K562 (cell line): ENCODE measurements around the gene TLCD1. TPM values are rescaled to one million over a fixed set of nuclear protein-coding genes. Genes with fewer than 3 reads are reported as not detected.
A peak's percentile ranks its signal among the peaks of the same experiment; 100 is the strongest.

Source experiments
- ATAC-seq: fragments of 200-7000 bp; cut with Tn5 transposase; 3 replicates; pipeline ENCODE4 v1.9.1; 2020; ENCODE audit warnings: moderate library complexity
- BruUV-seq: library from RNA; stranded (reverse); fragments of 400-500 nt; replicated peaks from 2 replicates; lab custom pipeline; 2021; lab: Mats Ljungman, UMichigan
- CTCF ChIA-PET: fragments of 300-600 bp; formaldehyde crosslinking; extraction: SDS; loops from one replicate; lab custom pipeline; 2021; ENCODE audit warnings: low intra/inter-chr PET ratio; lab: Yijun Ruan, JAX
- POLR2A ChIA-PET: fragments of 300-600, 350-650 bp; sonication (Branson Sonifier 250); formaldehyde crosslinking; extraction: SDS; loops from one replicate; lab custom pipeline; 2021; ENCODE audit warnings: antibody characterized with exemption, inconsistent platforms; lab: Yijun Ruan, JAX
- DNase-seq, 4 experiments: peaks; one replicate each; pipeline versions ENCODE4 v3.0.0 to v3.0.0-alpha.2; 2011 to 2018; ENCODE audit warnings: low spot score in 3 of 4, mixed read lengths in 3 of 4; ENCODE audit errors: extremely low read depth in 1 of 4
- FAIRE-seq: peaks from 2 replicates; lab custom pipeline; 2011; peaks lifted over from hg19 to GRCh38; lab: Jason Lieb, UNC
- H2AFZ ChIP-seq: 2 replicates; pipeline ENCODE4 v1.6.0; 2011; ENCODE audit warnings: low read depth, low read length, control low read depth, inconsistent platforms
- H3K27ac ChIP-seq: fragments of 200-600 bp; 3 replicates; pipeline ENCODE4 v1.8.0; 2011; ENCODE audit warnings: low read depth, mild to moderate bottlenecking, control low read depth, inconsistent platforms, low read length, moderate library complexity, mixed read lengths; ENCODE audit errors: extremely low read depth
- H3K27me3 ChIP-seq, 2 experiments: fragments of 300-600 bp in 1 of 2; 2 replicates in 1 of 2; 3 replicates in 1 of 2; pipeline versions ENCODE4 v1.6.0 to v1.8.0; 2011; ENCODE audit warnings: inconsistent platforms in 2 of 2, low read length in 2 of 2, mild to moderate bottlenecking in 1 of 2, mixed read lengths in 1 of 2, moderate library complexity in 1 of 2; ENCODE audit not compliant: control insufficient read depth in 2 of 2, insufficient read depth in 2 of 2
- H3K36me3 ChIP-seq: fragments of 300-600 bp; 3 replicates; pipeline ENCODE4 v1.8.0; 2011; ENCODE audit warnings: mild to moderate bottlenecking, low read length, inconsistent platforms; ENCODE audit not compliant: control insufficient read depth, insufficient read depth
- H3K4me1 ChIP-seq, 2 experiments: fragments of 200-600 bp in 1 of 2; replicated peaks in 1 of 2; 2 replicates in 1 of 2; 3 replicates in 1 of 2; pipeline versions ENCODE4 v1.5.1 to v1.8.0; 2011; ENCODE audit warnings: inconsistent platforms in 2 of 2, low read length in 2 of 2, mild to moderate bottlenecking in 1 of 2, mixed read lengths in 1 of 2, moderate library complexity in 1 of 2; ENCODE audit not compliant: control insufficient read depth in 2 of 2, insufficient read depth in 2 of 2
- H3K4me2 ChIP-seq: 2 replicates; pipeline ENCODE4 v1.6.1; 2011; ENCODE audit warnings: low read length, control low read depth, inconsistent platforms, mixed read lengths; ENCODE audit not compliant: insufficient read depth
- H3K4me3 ChIP-seq: fragments of 200-600 bp; sonication (generic), shearing (Covaris generic); 2 replicates; pipeline ENCODE4 v1.5.1; 2016; ENCODE audit warnings: control low read depth, inconsistent platforms
- H3K79me2 ChIP-seq: fragments of 200-600 bp; 3 replicates; pipeline ENCODE4 v1.8.0; 2011; ENCODE audit warnings: low read length, inconsistent platforms; ENCODE audit not compliant: control insufficient read depth, insufficient read depth
- H3K9ac ChIP-seq, 2 experiments: 2 replicates each; pipeline versions ENCODE4 v1.6.0 to v1.6.1; 2011; ENCODE audit warnings: low read depth in 2 of 2, low read length in 2 of 2, control low read depth in 1 of 2, inconsistent platforms in 1 of 2, mild to moderate bottlenecking in 1 of 2, mixed read lengths in 1 of 2; ENCODE audit not compliant: insufficient read depth in 1 of 2
- H3K9me1 ChIP-seq: one replicate; pipeline ENCODE4 v1.6.0; 2011; ENCODE audit warnings: inconsistent platforms, mild to moderate bottlenecking, low read length, moderate library complexity; ENCODE audit not compliant: control insufficient read depth, insufficient read depth
- H3K9me3 ChIP-seq: replicated peaks from 2 replicates; pipeline ENCODE4 v1.5.1; 2011; ENCODE audit warnings: low read depth, low read length, inconsistent platforms; ENCODE audit not compliant: control insufficient read depth, insufficient read depth
- H4K20me1 ChIP-seq: replicated peaks from 2 replicates; pipeline ENCODE4 v1.6.1; 2011; ENCODE audit warnings: low read length, inconsistent platforms, mixed read lengths; ENCODE audit not compliant: control insufficient read depth, insufficient read depth
- CBX3 ChIP-seq, 2 experiments: IDR thresholded peaks; 1 replicate in 1 of 2; 2 replicates in 1 of 2; pipeline ENCODE4 v1.6.1; 2012; ENCODE audit warnings: inconsistent platforms in 2 of 2, low read length in 2 of 2, borderline replicate concordance in 1 of 2, control low read depth in 1 of 2
- NR4A1 ChIP-seq, 2 experiments: fragments of 250-450 bp in 1 of 2; fragments of 450-650 bp in 1 of 2; sonication (Bioruptor Pico) in 1 of 2; IDR thresholded peaks; 2 replicates each; pipeline versions ENCODE4 v1.4.0 to v1.6.1; 2016 to 2020; ENCODE audit warnings: mild to moderate bottlenecking in 2 of 2, missing compliant biosample characterization in 1 of 2, missing genetic modification characterization in 1 of 2, moderate library complexity in 1 of 2
- YY1 ChIP-seq, 3 experiments: IDR thresholded peaks; 2 replicates each; pipeline ENCODE4 v1.6.1; 2011; ENCODE audit warnings: low read length in 2 of 3, mild to moderate bottlenecking in 2 of 3, moderate library complexity in 2 of 3, borderline replicate concordance in 1 of 3, control low read depth in 1 of 3, low read depth in 1 of 3; ENCODE audit not compliant: insufficient read depth in 3 of 3, insufficient replicate concordance in 2 of 3, control insufficient read depth in 1 of 3, insufficient read length in 1 of 3; ENCODE audit errors: extremely low read depth in 1 of 3
- ZNF24 ChIP-seq: fragments of 450-650 bp; IDR thresholded peaks from 2 replicates; pipeline ENCODE4 v1.6.1; 2016
- WGBS: fragments of 100-300 bp; shearing (Covaris generic); methylation state at CpG from one replicate; pipeline ENCODE4 v1.1.6; 2016; ENCODE audit warnings: low coverage, mixed read lengths; ENCODE audit not compliant: insufficient coverage; ENCODE audit errors: missing lambda C conversion rate; 5-methylcytosine and 5-hydroxymethylcytosine counted together
- in situ Hi-C: fragments of 300-500 bp; cut with MboI; formaldehyde crosslinking; loops from 4 replicates; pipeline ENCODE4 v1.15.0; 2018; ENCODE audit warnings: inconsistent platforms, mixed read lengths
- intact Hi-C: fragments of 100-400 bp; cut with micrococcal nuclease; formaldehyde crosslinking; loops from 2 replicates; pipeline ENCODE4 v1.14.2; 2022
- polyA plus RNA-seq, 8 experiments: library from polyadenylated mRNA; depleted of rRNA in 4 of 8; stranded (reverse) in 5 of 8; unstranded in 3 of 8; fragments of >200 nt; fragmentation: Nextera tagmentation in 2 of 8; fragmentation: Illumina TruSeq in 1 of 8; extraction: Ambion mirVana in 2 of 8; extraction: Trizol in 1 of 8; gene quantifications; 2 replicates each; pipeline versions ENCODE4 v1.2.1 to v1.2.3, GENCODE V29; 2011 to 2014; ENCODE audit warnings: inconsistent platforms in 1 of 8, missing spikeins in 1 of 8
- total RNA-seq, 7 experiments: library from RNA; depleted of rRNA in 6 of 7; stranded (reverse); fragments of >200 nt in 6 of 7; fragmentation: Illumina TruSeq in 2 of 7; extraction: Trizol in 2 of 7; gene quantifications; 2 replicates each; pipeline versions ENCODE4 v1.2.1 to v1.2.3, GENCODE V29; 2011 to 2021; ENCODE audit warnings: low replicate concordance in 1 of 7

Gene TLCD1
- total and polyA plus RNA-seq, 9 of the 15 experiments (the other 6 are each of a cell fraction or from before 2014, with no cell fraction given) = 6.8 to 37.7 (median 21.7) TPM

GRCh38 chr17:28707339-28707720, 18.7 kb downstream of the TLCD1 start:
- H3K27me3 ChIP-seq = no peaks in the 10 kb centered on the region
- intact Hi-C loops (no loop called here), in situ Hi-C loops (no loop called here)
- TF ChIP-seq NR4A1 (CRISPR knock-in tag; IDR thresholded peaks at IDR 0.05) (no peak), NR4A1 (tag; IDR thresholded peaks at IDR 0.05) (no peak), YY1 (IDR thresholded peaks at IDR 0.05; ENCODE audit: borderline replicate concordance in 1 of 3, control insufficient read depth in 1 of 3, extremely low read depth in 1 of 3, insufficient read depth in 3 of 3, insufficient read length in 1 of 3, insufficient replicate concordance in 2 of 3, low read depth in 1 of 3, low read length in 2 of 3) (peak in 1 of 3 experiments; percentile 57), ZNF24 (peak; percentile 95), CBX3 (IDR thresholded peaks at IDR 0.05; ENCODE audit: borderline replicate concordance in 1 of 2, low read length in 2 of 2) (peak in 1 of 2 experiments; percentile 26; a peak in 1 of 3 replicates)
- peaks cover 8 to 33% of the 10 kb centered on the region in 2 experiments; a peak in 4 of 5 replicates for H3K4me1 ChIP-seq
- ATAC-seq (no peak), DNase-seq (no peak), FAIRE-seq (no peak)
- no peak overlapping the region for H2AFZ ChIP-seq
- H3K36me3 ChIP-seq = peaks cover 29% of the 10 kb centered on the region; the same call in 2 of the 3 replicates
- BruUV-seq = no TSS peak
- H3K9me3 ChIP-seq = 0 out of 2 replicates have a peak, but pooled peaks cover 2% of the 10 kb centered on the region
- CTCF ChIA-PET = no interaction called here
- no peak overlapping the region for H3K4me2 ChIP-seq
- no peaks in the 10 kb centered on the region for H4K20me1 ChIP-seq
- POLR2A ChIA-PET = interaction anchor here (0.5 to 8.7 kb wide), 5 partner anchors 15 to 1265 kb away, joined by 3 to 133 read pairs (median 3); partner anchors contain the start of genes BLTP2, RPL23A, SDF2 and SUPT6H
- no peaks in the 10 kb centered on the region for H3K9me1 ChIP-seq
- no peak overlapping the region for H3K4me3 ChIP-seq
- H3K9ac ChIP-seq = peak overlapping the region in 1 of 2 experiments; percentile 40; a peak in 1 of 4 replicates
- 15% methylated on average over 2 of the region's 2 CpGs for WGBS
- H3K79me2 ChIP-seq = peaks cover 13% of the 10 kb centered on the region
- no peak overlapping the region for H3K27ac ChIP-seq
